HG02678 (cell line): ENCODE data around the gene WRNIP1.
A peak's percentile ranks its signal among the peaks of the same experiment; 100 is the strongest.

Experiments used
- ATAC-seq: cut with Tn5 transposase; IDR thresholded peaks from one replicate; pipeline ENCODE4 v1.9.1; 2021; ENCODE audit warnings: mild to moderate bottlenecking, moderate library complexity; ENCODE audit not compliant: unreplicated experiment

Gene WRNIP1

DNA sequence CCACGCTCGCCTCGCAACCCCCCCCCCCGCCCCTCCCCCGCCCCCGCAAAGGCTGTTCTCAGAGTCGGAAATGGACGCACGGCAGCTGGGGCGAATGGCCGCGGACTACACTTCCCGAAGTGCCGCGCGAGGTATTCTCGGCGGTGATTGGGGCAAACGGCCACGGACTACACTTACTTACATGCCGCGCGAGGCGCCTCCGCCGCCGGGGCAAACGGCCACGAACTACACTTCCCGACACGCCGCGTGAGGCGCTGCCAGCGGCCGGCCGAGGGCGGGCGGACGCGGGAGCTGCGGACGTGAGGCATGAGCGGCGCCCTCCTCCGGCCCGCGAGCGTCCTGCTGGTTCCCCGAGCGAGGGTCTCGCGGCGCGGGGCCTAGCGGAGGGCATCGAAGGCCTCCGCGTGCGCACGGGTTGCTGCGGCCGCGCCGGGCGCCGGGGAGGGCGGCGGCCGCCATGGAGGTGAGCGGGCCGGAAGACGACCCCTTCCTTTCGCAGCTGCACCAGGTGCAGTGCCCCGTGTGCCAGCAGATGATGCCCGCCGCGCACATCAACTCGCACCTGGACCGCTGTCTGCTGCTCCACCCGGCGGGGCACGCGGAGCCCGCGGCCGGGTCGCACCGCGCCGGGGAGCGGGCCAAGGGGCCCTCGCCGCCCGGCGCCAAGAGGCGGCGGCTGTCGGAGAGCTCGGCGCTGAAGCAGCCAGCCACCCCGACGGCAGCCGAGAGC, at the start of gene WRNIP1:
Gene WRNIP1 (plus strand): TSS at position 228 of the 730 bp plus-strand sequence. CDS start 230 bp downstream, at position 458.
- peak; percentile 89 for ATAC-seq

GRCh38 chr6:2715737-2716136, 49.5 kb upstream of the WRNIP1 start:
- no peak for ATAC-seq

GRCh38 chr6:2716936-2717700, 48.1 kb upstream of the WRNIP1 start:
- ATAC-seq, result no peak

GRCh38 chr6:2718334-2719092, 46.7 kb upstream of the WRNIP1 start:
- ATAC-seq, result no peak

DNA sequence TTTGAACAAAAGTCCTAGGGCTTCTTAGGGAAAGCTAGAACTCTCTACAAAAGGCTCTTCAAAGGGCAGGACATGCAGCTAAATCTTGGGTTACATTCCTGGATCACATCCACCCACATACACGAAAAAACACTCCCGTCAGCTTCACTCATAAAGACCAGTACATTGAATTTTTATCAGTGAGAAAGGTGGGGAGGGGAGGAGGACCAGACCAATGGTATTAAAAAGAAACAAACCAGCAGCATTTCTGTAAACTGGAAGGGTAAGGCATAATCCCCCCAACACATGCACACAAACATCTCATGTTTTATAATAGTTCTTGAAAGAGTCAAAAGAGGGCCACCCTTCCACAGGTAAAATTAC, 46.1 kb upstream of the WRNIP1 start:
- ATAC-seq, result no peak

- ATAC-seq, result no peak
Observed at GRCh38 chr6:2721219-2721618, 44.0 kb upstream of the WRNIP1 start.

DNA sequence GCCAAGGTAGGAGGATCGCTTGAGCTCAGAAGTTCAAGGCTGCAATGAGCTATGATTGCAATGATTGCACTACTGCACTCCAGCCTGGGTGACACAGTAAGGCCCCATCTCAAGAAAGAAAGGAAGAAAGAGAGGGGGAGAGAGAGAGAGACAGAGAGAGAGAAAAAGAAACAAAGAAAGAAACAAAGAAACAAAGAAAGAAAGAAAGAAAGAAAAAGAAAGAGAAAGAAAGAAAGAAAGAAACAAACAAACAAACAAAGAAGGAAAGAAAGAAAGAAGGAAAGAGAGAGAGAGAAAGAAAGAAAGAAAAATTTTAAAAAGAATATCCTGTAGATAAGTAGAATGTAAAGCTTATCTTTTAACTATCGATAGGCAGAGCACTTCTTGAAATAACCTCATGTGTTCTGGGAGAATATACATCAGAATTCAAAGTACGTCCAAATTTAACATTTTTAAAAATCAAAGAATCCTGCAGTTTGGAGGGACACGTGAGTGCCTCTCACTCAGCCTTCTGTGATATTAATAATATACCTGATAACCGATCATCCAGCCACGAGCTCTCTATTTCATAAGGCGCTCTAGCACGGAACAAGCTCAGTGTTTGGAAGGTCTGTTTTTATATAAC, 39.7 kb upstream of the WRNIP1 start:
- ATAC-seq, result no peak

DNA sequence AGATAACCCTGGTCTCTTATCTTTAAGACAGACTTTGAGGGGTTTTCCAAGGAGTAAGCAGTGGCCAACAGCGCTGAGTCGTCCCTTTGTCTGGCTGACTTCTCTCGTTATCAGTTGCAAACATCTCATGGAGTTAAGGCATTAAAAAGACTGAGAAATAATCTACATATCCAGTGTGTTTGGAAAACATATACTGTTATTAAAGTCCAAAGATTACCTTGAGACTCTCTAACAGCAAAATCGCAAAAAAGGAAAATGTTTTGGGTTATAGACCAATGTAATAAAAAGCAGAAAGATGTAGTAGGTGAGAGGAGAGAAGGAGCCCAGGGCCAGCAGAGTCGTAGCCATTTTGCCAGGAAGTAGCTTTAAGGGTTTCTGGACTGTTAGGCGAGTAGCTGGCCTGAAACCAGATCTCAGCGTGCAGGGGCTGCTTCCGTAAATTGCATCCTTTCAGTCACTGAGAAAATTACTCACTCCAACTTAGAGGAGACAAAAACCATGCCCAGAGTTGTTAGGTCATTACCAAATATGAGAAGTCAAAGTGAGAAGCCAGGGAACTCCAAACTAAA, 39.1 kb upstream of the WRNIP1 start:
- no peak for ATAC-seq

DNA sequence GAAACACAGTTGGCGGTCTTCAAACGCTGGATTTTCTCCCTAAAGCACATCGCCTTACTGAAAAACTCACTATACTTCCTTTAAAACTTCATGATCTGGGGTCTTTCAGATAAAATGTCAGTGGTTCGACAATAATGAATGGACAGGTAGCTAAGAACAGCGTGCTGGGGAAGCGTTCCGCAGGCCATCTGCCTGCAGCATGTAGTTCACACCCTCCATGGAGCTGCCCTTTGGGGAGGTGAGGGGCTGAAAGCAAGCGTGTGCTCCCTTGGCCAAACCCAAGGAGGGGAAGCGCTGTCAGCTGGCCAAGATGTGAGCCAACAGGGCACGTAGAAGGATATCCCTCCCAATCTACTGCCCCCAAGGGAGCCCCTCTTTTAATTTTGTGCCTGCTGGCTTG, 35.3 kb upstream of the WRNIP1 start:
- ATAC-seq, result no peak

DNA sequence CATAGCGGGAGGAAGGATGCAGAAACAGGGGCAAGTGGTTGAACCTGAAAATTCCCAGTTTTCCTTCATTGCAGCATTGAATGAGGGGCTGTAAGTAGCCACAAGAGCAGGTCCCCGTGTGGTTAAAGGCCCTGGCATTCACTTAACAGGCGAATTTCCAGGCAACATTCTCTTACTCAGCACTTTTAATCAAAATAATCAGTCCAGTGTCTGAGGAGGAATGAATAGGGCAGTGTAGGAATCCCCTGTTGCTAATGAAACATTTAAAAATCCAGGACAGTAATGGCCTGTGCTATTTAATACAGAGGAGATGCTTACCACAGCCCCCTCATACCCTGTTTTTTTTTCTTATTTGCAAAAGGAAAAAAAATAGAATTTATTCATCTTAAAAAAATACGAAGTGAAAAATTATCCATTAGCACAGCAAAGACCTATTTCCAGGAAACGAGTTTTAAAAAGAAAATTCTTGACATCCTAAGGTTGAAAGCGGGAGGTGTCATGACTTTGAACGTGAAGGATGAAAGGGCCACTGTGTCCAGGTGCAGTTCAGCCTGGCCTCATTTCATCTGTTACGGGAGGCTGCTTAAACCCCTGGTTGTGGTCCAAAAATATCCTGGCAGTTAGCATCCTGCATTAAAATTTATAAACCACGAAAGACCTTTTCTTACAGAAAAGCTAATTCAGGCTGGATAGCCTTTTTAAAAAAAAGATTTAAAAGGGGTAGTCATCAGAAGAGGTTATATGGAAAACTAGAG, 34.7 kb upstream of the WRNIP1 start:
- ATAC-seq, result no peak

- no peak for ATAC-seq
Observed at GRCh38 chr6:2731281-2731909, 33.8 kb upstream of the WRNIP1 start.

- ATAC-seq, result no peak
Observed at GRCh38 chr6:2732503-2733089, 32.6 kb upstream of the WRNIP1 start.

GRCh38 chr6:2733324-2733723, 31.9 kb upstream of the WRNIP1 start:
- ATAC-seq, result peak; percentile 94

DNA sequence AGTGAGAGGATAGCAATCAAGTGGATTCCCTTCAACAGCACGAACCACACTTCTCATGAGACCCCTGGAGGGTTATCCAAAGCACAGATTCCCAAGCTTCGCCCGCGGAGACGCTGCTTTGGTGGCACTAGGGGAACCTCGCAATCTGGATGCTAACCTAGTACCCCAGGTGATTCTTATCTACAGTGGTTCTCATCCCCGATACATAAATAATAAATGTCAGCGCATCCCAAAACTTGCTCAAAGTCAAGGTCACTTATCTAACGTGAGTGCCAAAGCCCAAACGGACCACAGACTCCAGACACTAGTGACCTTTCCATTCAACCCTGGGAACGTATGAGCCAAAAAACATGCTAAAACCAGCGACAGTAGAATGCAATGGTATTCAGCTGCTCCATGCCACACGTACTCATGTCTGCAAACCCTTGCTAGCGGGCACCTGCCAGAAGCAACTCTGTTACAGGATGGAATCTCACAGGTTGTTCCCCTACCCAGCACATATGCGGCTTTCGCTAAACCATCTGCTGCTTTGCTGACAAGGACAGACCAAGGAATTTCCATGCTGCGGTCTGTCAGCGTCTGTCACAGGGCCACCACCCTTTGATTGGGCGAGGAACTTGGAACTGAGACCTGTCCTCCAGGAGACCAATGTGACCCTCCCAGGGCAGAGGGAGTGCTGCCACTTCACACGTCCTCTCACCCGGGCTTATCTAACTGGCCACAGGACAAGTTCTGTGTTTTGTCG, 31.3 kb upstream of the WRNIP1 start:
- no peak for ATAC-seq

DNA sequence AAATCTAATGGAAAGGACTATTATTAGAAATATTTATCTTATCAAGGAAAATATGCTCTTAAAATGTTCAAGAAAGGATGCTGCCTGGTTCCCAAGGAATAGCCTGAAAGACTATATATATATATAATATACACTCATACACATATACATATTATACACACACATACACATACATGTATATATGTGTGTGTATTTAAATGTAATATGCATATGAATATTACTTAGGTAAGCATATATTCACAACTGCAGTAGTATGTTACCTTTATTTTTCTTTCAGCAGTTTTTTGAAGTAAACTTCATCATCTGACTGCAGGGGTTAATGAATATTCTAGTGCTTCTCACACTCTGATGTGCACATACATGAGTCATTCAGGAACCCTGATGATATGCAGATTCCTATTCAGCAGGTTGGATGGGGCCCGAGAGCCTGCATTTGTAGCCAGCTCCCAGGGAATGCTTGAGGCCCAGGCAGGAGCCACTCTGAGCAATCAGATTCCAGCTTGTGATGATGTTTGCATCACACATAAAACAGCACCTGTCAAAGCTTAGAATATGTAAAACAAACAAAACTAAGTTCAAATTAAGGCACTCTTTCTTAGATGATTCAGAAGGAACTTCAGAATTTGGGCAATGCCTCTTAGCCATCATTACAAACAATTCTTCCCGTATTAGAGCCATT, 30.6 kb upstream of the WRNIP1 start:
- no peak for ATAC-seq

GRCh38 chr6:2737885-2738284, 27.3 kb upstream of the WRNIP1 start:
- no peak for ATAC-seq

GRCh38 chr6:2738373-2738979, 26.7 kb upstream of the WRNIP1 start:
- peak; percentile 50 for ATAC-seq

DNA sequence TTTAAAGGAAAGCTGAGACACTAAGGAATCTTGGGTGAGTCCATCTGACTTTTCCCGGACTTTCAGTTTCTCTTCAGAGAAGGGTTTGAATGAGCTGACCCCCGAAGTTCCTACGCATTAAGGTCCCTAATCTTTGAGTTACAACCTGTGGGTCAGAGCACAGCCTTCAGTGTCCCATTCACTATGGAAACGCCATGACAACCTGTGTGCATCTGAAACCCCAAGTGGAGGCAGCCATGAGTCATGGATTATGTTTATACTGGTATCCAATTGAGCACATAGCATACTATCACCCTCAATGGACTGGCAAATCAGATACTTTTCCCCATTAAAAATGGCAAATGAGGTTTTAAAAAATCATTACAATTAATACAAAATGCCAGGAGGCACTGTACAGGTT, 25.9 kb upstream of the WRNIP1 start:
- ATAC-seq, result no peak
